ENCODE measurements around the gene MORN1. TPM values are rescaled to one million over a fixed set of nuclear protein-coding genes. Genes with fewer than 3 reads are reported as not detected.

Gene MORN1
- total RNA-seq, 6 experiments from 2014 or later: 3.1 to 7.1 (median 4.5) TPM

DNA sequence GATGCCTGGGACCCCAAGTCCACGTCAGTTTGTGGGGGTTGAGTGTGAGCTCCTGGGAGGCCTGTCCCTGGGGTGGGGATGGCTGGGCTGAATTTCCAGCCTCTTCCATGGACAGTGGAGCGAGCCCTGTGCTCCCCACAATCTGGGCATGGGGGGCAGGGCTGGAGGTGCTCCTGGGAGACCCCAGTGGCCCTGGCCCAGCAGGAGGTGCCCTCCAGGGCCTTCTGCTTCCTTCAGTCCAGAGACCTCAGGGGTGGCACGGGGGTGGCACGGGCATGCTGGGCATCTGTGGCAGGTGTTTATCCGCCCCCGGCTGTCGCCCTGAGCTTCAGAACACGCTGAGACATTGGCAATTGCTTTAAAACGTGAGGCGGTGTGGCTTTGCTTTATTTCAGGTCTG is 40.9 kb downstream of the MORN1 start:
- Histone ChIP-seq H3K9me3 (no peaks in the 10 kb centered on the region), H3K4me3 (no peak overlapping the region), H3K27me3 (no peaks in the 10 kb centered on the region), H3K4me1 (no peaks in the 10 kb centered on the region), H3K36me3 (no peaks in the 10 kb centered on the region), H3K27ac (no peak overlapping the region)
- intact Hi-C loops (cut with DNase I): no loop called here
- DNase-seq (peak in 1 of 3 donors; percentile 8), ATAC-seq (no peak)
- WGBS (ENCODE audit: insufficient coverage, low coverage, low lambda C conversion rate, missing lambda C conversion rate): 70% methylated on average over 2 of the region's 10 CpGs
- TF ChIP-seq, protein P1, sequence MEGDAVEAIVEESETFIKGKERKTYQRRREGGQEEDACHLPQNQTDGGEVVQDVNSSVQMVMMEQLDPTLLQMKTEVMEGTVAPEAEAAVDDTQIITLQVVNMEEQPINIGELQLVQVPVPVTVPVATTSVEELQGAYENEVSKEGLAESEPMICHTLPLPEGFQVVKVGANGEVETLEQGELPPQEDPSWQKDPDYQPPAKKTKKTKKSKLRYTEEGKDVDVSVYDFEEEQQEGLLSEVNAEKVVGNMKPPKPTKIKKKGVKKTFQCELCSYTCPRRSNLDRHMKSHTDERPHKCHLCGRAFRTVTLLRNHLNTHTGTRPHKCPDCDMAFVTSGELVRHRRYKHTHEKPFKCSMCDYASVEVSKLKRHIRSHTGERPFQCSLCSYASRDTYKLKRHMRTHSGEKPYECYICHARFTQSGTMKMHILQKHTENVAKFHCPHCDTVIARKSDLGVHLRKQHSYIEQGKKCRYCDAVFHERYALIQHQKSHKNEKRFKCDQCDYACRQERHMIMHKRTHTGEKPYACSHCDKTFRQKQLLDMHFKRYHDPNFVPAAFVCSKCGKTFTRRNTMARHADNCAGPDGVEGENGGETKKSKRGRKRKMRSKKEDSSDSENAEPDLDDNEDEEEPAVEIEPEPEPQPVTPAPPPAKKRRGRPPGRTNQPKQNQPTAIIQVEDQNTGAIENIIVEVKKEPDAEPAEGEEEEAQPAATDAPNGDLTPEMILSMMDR (IDR thresholded peaks at IDR 0.05): no peak
- TF ChIP-seq POLR2A (IDR thresholded peaks at IDR 0.05): no peak

DNA sequence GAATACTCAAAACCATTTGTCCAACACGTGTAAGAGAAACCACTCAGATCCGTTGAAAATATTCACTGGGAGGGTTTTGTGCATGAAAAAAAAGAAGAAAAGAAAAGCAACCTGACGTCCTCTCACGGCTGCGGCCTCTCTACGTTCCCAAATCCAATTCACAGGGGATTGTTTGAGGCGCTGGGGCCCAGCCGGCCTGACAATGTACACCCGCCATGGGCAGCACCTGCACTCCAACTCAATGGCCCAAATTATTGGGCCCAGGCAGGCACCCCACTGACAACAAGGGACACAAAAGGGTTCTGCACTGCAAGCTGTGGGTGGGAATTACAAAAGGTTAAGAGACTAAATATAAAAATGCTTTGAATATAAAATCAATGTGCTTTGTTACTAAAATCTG is 41.5 kb downstream of the MORN1 start:
- H3K4me3 ChIP-seq: no peak overlapping the region
- intact Hi-C loops (cut with DNase I): no loop called here
- H3K4me1 ChIP-seq: no peaks in the 10 kb centered on the region
- ATAC-seq: no peak
- 73% methylated on average over 4 of the region's 9 CpGs for WGBS (ENCODE audit: insufficient coverage, low coverage, low lambda C conversion rate, missing lambda C conversion rate)
- no peaks in the 10 kb centered on the region for H3K36me3 ChIP-seq
- no peak overlapping the region for H3K27ac ChIP-seq
- TF ChIP-seq, protein P1 (IDR thresholded peaks at IDR 0.05): no peak
- TF ChIP-seq POLR2A (IDR thresholded peaks at IDR 0.05): no peak
- no peak for DNase-seq
- no peaks in the 10 kb centered on the region for H3K9me3 ChIP-seq
- H3K27me3 ChIP-seq: no peaks in the 10 kb centered on the region

DNA sequence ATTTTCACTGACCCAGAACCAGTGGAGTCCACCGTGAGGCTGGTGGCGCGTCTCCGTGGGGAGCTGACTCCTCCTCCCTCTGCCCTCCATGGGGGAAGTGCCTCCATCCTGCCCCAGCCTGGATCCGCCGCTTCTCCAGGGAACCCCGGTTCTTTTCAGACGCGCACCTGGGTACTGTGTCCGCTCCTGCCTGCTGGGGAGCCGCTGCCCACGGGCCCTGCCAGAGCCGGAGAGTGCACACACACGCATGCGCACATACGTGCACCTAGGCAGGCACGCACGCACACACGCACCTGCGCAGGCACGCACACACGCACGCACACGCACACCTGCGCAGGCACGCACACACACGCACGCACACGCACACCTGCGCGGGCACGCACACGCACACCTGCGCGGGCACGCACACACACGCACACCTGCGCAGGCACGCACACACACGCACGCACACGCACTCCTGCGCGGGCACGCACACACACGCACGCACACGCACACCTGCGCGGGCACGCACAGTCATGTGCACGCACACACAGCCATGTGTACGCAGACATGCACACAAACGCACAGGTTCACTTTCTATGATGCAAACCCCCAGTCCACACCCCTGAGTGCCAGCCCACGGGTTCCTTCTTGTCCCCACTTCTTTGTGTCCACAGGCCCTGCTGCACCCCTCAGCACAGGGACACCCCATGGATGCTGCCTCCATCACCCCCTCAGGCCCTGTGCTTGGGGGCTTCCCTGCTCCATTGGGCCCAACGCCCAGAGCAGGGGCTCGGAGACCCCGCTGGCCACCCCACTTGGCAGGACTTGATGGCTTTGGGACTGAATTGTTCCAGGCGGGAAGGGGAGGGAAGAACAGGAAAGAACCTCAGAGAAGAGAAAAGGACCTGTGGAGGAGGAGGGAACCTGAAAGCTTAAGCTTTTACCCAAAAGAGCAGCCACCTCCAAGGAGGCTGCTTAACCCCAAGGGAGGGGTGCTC is 42.7 kb downstream of the MORN1 start:
- Histone ChIP-seq H3K4me3 (no peak overlapping the region), H3K4me1 (no peaks in the 10 kb centered on the region), H3K9me3 (no peaks in the 10 kb centered on the region), H3K36me3 (no peaks in the 10 kb centered on the region), H3K27me3 (no peaks in the 10 kb centered on the region), H3K27ac (no peak overlapping the region)
- ATAC-seq (no peak), DNase-seq (peak in 2 of 3 donors; percentile 9 to 41)
- intact Hi-C loops (cut with DNase I): no loop called here
- no peak for TF ChIP-seq POLR2A (IDR thresholded peaks at IDR 0.05)
- TF ChIP-seq, protein P1 (IDR thresholded peaks at IDR 0.05): no peak
- 96% methylated on average over 15 of the region's 59 CpGs for WGBS (ENCODE audit: insufficient coverage, low coverage, low lambda C conversion rate, missing lambda C conversion rate)

DNA sequence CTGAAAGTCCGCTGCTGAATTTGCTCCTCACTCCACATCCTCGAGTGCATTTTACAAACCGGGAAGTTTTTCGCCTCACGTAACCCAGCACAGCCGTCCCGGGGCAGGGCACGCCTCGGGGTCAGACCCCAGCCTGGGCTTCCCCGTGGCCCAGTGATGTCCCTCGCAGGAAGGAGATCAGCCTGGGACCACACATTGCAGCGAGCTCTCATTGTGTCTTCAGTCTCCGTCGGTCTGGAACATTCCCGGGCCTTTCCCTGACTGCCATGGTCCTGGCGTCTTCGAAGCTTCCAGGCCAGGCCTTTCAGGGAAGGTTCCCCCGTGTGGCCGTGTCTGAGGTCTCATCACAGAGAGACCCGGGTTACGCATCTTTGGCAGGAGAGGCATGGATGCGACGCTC is 43.5 kb downstream of the MORN1 start:
- Histone ChIP-seq H3K27me3 (no peaks in the 10 kb centered on the region), H3K4me3 (no peak overlapping the region), H3K4me1 (no peaks in the 10 kb centered on the region), H3K36me3 (no peaks in the 10 kb centered on the region), H3K27ac (no peak overlapping the region), H3K9me3 (no peaks in the 10 kb centered on the region)
- peak in 1 of 3 donors; percentile 8 for DNase-seq
- no peak for TF ChIP-seq POLR2A (IDR thresholded peaks at IDR 0.05)
- TF ChIP-seq, protein P1 (IDR thresholded peaks at IDR 0.05): no peak
- WGBS (ENCODE audit: insufficient coverage, low coverage, low lambda C conversion rate, missing lambda C conversion rate): 67% methylated on average over 10 of the region's 23 CpGs
- ATAC-seq: no peak
- intact Hi-C loops (cut with DNase I): no loop called here

Measured in right lobe of liver (tissue), 6 donors.